ENCODE results near the gene DIRAS3.
"Not testable (repeated sequence)": the region's sequence is repeated elsewhere in the genome, so short reads cannot be mapped to it uniquely, and the experiment has no call there.

DIRAS3 gene, protein sequence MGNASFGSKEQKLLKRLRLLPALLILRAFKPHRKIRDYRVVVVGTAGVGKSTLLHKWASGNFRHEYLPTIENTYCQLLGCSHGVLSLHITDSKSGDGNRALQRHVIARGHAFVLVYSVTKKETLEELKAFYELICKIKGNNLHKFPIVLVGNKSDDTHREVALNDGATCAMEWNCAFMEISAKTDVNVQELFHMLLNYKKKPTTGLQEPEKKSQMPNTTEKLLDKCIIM

DNA sequence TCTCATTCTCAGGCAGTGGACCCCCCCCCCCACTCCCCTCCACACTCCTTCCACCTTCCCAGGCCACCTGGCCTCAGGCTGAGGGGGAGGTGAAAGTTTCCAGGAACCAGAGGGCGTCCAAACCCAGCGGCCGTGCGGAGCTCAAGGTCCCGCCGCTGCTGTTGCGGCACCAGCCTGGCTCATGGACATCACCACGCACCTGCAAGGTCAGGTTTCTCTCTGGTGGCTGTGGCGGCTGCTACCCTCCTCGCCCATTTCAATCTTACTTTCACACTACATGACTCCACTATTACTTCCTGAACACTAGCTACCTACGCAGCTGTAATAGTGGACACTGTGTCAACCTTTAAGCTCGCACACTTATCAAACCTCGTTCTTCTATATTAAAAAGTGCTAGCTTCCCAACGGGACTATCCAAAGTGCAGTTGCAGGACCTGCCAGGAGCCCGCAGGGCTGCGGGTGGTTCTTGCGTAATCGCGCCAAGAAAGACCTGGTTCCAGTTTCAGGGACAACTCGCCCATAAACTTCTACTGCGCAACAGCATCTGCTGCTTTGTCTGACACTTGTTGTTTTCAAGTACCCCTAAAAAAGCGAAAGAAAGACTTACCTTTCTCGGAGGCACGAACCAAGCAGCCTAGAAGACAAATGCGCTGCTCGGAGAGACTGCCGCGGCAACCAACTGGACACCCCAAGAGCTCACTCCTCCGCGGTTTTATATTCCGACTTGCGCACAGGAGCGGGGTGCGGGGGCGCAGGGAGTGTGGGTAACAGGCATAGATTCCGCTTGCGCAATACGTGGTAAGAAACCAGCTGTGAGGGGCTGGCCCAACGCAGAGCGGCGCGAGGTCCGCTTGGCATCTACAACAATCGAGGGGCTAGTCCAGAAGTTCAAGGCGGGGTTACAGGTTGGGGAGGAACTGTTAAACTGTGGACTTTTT is at the start of gene DIRAS3:
Gene DIRAS3, minus strand, starts transcription at position 687 of the 938 bp plus-strand sequence. CDS start 3,330 bp downstream, outside the sequence.
- ATAC-seq: no peak

DNA sequence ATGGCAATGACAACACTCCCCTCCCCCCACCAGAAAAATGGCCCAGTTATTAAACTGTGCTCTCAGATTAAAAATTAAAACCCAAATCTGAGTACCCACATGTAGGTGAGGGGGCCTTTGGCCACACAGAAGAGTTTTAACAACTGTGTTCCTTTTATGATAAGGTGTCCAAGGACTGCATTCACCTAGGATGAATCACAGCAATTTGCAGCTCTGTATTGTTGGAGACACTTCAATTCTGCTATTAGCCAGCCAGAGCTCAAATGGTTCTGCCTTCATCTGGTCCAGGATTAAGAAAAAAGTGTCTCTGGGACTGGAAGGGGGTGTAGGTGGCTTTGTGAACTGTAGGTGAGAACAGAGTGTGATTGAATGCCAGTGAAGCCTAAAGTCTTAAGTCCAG is 43.3 kb upstream of the DIRAS3 start:
- ATAC-seq: no peak

DNA sequence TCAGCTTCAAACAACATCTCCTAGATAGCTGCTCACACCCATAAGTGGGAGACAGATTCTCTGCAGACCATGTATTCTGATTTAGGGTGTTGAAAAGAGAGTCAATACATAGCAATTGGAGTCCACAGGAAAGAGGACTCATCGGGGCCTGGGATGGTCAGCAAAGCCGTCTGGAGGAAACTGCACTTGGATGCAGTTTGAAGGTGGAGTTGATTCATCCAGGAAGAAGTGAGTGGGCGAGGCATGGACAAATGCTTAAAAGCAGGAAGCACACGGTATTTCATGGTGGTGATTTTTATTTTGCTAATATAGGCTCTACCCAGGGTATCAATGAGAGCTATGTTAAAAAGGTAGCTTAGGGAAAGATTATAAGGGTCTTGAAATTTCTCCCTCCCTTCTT is 36.8 kb upstream of the DIRAS3 start:
- no peak for ATAC-seq

DNA sequence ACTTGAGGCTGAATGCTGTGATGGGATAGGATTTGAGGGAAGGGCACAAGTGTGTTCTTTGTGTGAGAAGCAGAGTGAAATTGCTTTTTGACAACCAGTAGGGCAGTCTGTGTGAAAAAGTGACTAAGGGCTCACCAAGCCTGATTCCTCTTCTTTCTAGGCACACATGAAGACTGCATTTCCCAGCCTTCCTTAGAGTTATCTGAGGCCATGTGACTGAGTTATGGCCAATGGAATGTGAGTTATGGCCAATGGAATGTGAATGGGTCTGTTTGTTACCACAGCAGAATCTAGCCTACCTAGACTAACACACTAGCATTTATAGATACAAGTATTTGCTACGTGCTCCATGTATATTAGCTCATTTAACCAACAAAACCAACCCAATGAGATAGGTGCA is 35.3 kb upstream of the DIRAS3 start:
- ATAC-seq: no peak

DNA sequence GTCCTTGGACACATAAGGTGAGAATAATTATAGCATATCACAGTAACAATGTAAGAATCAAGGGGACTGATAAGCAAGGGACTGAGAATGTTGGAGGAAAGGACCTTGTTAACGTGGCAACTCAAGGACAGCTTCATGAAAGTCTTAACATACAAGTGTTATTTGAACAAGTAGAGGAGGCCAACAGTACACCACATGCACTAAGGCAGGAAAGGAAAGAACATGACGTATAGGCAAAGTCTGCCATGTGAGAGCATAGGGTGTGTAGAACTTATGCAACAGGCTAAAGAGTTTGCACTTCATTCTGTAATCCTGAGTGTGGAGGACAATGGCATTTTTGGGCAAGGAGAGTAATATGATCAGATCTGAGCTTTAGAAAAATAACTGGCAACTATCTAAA is 33.3 kb upstream of the DIRAS3 start:
- ATAC-seq: no peak

DNA sequence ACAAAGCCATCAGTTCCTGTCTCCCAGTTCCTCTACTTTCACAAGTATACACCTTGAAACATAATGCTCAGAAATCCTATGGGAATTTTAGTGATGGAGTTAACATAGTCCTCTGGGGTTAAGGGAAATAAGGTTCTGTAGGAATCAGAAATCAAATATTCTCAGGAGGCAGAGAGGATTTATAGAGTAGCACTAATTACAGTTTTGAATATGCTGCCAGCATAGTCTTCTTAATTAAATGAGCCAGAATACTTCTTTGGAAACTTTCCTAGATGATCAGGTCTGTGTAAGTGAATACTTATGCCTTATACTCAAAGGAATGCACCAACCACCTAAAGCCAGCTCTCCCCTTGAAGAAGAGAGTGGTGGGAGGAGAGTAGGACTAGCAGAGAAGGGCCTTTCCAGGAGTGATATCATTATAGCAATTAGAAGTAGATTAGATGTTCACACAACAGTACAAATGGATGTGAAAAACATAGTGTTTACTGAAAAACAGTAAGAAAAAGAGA is 31.4 kb upstream of the DIRAS3 start:
- no peak for ATAC-seq

DNA sequence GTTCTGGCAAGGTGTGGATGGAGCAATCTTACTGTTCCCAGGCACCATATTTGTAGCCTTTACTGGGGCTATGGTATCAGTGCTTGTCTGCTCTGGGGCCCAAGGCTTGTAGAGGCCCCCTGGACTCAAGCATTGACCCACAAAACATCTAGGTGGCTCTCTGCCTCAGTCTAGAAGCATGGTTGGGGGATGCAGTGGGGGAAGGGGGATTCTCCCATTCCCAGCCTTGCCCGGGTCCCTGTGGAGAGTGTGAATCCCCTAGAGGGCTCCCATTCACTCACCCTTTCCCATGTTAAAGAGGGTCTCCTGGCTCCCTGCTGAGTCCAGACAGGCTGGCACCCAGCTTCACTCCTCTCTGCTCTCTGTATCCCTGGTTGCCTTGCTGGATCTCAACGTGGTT is 28.2 kb upstream of the DIRAS3 start:
- no peak for ATAC-seq

DNA sequence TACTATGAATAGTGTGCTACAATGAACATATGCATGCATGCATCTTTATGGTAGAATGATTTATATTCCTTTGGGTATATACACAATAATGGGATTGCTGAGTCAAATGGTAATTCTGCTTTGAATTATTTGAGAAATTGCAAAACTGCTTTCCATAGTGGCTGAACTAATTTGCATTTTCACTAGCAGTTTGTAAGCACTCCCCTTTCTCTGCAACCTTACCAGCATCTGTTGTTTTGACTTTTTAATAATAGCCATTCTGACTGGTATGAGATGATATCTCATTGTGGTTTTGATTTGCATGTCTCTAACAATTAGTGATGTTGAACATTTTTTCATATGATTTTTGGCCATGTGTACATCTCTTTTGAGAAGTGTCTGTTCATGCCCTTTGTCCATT is 24.0 kb upstream of the DIRAS3 start:
- no peak for ATAC-seq

DNA sequence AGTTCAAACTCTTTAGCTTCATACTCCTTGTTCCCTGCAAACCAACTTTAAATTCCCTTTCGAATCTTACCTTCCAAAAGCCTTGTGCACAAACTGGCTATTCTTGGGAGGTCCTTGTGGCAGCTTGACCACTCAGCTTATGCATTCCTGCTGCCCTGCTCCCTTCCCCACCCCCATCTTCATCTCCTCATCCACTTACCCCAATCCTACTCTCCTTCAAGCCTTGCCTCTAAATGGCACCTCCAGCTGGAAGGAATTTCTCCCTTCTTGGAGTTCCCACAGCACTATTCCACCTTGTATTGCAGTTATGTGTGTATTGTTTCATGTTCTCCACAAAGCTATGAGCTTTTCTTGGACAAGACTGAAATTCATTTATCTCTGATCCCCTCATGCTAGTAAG is 15.3 kb upstream of the DIRAS3 start:
- no peak for ATAC-seq

DNA sequence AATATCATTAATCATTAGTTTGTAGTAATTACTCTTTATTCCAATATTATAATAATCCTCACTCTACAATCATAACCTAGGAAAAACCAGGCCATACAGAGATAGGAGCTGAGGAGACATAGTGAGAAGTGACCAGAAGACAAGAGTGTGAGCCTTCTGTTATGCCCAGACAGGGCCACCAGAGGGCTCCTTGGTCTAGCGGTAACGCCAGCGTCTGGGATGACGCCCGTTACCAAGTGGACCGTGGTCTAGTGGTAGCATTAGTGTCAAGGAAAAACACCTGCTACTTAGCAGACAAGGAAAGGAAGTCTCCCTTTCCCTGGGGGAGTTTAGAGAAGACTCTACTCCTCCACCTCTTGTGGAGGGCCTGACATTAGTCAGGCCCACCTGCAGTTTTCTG is 7.6 kb upstream of the DIRAS3 start:
- not testable (repeated sequence) for ATAC-seq

DNA sequence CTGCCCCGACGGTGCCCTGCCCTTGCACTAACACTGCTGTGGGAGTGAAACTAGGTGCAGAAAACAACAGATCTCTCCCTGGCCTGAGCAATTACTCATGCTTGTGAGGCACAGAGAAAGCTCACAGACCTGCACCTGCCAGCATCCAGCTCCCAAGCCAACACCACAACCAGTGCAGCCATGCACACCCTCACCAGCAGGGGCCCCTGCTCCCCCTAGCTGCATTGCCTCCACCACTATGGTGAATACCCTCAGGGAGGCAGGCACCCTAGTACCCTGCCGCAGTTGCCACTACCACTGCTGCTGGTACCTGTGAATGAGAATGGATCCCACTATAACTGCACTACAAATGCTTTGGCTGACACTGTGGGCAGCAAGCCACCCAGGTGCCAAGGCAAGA is 7.1 kb upstream of the DIRAS3 start:
- no peak for ATAC-seq

DNA sequence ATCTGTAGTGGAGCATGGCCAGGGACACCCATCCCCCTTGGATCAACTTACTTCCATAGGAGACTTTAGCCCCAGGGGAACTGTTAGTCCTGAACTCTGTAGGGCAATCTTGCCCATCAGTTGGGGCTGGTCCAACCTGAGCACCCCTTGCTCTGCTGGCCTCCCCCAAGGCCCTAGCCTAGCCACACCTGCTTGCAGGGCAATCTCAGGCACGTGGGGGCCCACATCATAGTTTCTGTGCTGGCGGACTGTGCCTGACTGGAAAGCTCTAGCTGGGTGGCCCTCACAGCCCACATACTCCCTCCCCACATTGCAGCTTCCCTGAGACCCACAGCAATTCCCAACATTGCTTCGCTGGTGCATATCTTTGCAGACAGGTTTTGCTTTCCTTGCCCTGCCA is 6.6 kb upstream of the DIRAS3 start:
- no peak for ATAC-seq

DNA sequence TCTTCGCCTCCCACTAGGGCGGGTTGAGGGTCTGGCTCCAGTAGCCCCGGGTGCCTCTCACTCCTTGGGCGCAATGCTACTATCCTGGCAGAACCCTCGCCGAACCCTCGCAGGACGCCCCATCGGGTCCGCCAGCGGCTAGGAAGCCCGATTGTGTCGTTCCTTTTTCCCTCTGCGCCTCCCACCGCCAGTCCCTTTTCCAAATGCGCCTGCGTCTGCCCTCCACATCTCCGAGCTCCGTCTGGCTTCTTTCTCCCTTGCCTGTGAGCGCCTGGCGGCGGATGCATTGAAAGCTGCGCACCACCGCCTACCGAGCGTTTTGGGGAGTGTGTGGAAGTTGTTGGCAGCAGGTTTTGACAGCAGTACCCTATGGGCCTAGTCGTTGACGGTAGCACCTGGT is 1.0 kb upstream of the DIRAS3 start:
- ATAC-seq: no peak

DNA sequence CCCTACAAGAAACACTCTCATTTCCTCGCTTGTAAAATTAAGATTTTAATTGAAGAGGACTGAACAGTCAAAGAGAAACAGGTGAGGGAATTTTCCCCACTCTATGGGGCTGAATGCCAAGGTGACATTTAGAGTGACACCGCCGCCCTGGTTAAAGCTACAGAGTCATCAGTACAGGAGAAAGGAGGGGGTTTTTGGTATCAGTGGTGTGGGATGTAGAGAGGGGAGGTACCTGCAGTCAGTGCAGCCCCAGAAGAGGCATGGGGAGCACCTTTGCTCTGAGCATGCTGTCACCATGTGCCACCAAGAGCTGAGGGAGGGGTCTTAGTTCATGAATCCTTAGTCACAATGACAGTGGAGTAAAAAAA is 2.8 kb downstream of the DIRAS3 start:
- no peak for ATAC-seq

DNA sequence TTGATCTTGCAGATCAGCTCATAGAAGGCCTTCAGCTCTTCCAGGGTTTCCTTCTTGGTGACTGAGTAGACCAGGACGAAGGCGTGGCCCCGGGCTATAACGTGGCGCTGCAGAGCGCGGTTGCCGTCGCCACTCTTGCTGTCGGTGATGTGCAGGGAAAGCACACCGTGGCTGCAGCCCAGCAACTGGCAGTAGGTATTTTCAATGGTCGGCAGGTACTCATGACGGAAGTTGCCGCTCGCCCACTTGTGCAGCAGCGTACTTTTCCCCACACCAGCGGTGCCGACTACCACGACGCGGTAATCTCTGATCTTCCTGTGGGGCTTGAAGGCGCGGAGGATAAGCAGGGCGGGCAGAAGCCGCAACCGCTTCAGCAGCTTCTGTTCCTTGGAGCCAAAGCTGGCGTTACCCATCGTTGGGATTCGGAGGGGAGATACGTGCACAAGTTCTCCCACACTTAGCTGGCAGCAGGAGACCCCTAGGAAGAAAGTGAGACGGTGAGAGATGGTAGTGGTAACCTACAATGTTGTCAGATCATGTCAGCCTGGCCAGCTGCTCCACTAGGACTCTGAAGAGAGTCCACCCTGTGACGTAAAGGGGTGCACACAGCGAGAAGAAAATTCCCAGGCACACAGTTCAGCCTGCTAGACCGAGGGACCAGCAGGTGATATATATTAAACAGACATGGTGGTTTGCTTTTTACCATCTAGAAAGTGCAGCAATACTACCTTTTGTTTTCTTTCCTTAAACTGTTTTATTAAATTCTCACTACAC is 3.4 kb downstream of the DIRAS3 start:
- no peak for ATAC-seq

DNA sequence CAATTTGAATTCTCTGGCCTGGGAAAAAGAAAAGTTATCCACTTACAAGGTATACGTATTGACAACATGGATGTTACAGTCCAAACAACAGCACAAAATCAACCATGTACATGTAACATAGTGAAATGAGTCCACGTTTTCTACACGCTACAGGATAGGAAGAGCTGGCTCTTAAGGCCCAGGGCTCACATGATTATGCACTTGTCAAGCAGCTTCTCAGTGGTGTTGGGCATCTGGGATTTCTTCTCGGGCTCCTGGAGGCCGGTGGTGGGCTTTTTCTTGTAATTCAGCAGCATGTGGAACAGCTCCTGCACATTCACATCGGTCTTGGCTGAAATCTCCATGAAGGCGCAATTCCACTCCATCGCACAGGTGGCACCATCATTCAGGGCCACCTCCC is 4.0 kb downstream of the DIRAS3 start:
- no peak for ATAC-seq

DNA sequence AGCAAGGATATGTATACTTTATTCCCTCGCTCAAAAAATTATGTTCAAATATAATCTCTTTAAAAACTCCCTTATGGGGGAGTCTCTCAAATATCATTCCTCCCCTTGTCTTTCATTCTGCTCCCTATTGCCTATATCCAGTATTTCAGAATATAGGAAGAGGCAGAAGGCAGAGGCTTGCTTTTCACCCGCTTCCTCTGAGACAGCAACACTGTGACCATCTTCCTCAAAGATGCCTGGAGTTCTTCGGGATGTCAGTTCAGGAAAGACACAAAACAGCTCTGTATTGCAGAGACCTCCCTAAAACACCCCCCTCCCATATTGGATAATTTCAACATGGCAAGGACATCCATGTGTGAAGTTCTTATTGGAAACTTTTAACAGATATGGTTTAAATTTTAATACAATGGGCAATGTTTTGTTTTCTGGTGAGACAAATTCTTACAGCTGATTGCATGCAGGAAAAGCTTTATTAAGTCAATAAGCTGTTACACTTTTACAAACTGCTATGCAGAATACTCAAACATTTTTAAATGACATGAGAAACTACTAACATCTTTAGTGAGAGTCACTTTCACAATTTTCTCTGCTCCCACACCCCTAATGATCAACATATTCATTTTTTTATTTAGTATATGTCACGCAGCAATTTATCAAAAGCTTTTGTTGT is 4.8 kb downstream of the DIRAS3 start:
- no peak for ATAC-seq

DNA sequence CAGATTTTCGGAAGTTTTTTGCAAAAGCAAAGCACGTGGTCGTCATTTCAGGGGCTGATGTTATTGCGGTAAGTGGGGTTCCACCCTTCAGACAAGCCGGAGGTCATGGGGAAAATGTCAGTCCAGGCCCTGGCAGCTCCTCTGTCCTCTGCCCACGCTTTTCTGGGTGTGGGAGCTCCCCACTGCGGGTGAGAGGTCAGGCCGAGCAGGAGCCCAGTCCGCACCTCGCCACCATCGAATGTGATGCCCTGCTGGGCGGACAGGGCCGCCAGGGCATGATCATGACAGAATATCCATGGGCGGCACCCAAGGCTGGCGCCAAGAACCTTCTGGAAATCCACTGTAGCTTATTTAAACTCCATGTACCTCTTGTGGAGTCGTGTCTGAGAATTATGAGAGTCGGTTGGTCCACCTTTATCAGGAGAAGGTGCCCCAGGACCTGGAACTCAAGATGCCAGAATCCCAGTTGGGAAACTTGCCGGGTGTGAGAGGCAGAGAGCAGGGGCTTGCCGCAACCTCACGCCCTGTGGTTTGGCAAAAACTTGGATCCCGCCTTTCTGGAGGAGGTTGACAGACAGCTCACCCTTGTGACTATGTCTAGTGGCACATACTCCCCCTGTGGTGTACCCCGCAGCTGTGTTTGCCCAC is 6.9 kb downstream of the DIRAS3 start:
- no peak for ATAC-seq

DNA sequence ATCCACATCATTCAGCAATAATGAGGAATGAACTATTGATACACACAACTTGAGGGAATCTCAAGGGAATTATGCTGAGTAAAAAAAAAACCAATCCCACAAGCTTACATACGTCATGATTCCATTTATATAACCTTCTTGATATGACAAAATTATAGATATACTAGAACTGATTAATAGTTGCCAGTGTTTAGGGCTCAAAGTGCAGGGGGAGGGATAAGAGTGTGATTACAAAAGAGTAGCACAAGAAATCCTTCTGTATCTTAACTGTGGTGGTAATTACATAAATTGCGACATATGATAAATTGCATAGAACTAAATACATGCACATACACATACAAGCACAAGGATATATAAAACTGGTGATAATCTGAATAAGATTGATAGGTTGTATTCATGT is 13.5 kb downstream of the DIRAS3 start:
- no peak for ATAC-seq

DNA sequence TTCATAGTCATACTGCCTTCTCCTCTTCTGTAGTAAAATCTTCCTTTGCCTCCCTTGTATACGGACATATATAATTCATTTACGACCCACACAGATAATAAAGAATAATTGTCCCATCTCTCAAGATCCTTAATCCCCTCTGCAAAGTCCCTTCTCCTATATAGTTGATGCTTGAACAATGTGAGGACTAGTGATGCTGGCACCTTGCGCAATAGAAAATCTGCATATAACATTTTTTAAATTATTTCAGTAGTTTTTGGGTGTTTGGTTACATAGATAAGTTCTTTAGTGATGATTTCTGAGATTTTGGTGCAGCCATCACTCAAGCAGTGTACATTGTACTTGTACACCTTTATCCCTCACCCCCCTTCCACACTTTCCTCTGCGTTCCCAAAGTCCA is 21.0 kb downstream of the DIRAS3 start:
- ATAC-seq: no peak

DNA sequence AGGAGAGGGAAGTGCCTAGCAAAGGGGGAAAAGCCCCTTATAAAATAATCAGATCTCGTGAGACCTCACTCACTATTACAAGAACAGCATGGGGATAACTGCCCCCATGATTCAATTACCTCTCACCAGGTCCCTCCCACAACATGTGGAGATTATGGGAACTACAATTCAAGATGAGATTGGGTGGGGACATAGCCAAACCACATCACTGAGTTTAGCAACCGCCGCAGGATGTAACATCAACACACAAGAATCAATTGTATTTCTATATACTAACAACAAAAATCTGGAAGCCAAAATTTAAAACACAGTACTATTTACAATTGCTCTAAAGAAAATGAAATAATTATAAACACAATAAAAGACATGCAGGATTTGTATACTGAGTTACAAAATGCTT is 21.9 kb downstream of the DIRAS3 start:
- no peak for ATAC-seq

DNA sequence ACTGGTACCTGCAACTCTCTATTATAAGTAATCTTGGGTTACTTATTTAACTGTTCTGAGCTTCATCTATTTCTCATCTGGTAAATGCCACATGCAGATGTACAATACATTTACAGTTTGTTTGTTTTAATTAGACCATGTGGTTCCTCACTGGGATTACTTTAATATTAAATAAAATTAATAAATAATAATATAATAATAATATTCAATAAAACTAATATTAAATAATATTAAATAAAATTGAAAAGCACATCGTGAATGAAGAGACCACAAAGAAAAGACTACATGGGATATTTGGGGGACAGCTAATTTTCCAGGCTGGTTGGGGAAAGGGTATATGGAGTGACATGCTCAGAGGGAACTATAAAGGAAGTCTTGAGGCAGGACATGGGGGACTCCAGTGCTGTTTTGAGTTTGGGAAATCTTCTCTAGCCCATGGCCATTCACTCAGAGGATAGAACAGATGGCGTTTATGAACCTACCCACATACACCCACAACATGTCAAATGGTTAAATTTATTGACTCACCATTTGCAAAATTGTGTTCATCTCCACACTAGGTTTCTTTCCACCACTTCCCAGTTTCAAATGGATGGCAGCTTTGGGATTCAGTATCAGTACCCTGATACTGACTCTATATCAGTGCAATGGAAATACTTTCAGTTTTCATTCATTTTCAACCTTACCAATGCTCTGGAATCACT is 25.6 kb downstream of the DIRAS3 start:
- no peak for ATAC-seq
